ENCODE measurements around the gene OSBPL10. TPM values are rescaled to one million over a fixed set of nuclear protein-coding genes. Genes with fewer than 3 reads are reported as not detected.

OSBPL10 gene
- total RNA-seq, 1 experiment from 2014 or later: 74.7 TPM

GRCh38 chr3:31821118-31821517 lies 159.9 kb downstream of the OSBPL10 start:
- no peaks in the 10 kb centered on the region for H3K4me1 Mint-ChIP-seq (ENCODE audit: low read depth, unreplicated experiment)
- TF ChIP-seq, protein P1, sequence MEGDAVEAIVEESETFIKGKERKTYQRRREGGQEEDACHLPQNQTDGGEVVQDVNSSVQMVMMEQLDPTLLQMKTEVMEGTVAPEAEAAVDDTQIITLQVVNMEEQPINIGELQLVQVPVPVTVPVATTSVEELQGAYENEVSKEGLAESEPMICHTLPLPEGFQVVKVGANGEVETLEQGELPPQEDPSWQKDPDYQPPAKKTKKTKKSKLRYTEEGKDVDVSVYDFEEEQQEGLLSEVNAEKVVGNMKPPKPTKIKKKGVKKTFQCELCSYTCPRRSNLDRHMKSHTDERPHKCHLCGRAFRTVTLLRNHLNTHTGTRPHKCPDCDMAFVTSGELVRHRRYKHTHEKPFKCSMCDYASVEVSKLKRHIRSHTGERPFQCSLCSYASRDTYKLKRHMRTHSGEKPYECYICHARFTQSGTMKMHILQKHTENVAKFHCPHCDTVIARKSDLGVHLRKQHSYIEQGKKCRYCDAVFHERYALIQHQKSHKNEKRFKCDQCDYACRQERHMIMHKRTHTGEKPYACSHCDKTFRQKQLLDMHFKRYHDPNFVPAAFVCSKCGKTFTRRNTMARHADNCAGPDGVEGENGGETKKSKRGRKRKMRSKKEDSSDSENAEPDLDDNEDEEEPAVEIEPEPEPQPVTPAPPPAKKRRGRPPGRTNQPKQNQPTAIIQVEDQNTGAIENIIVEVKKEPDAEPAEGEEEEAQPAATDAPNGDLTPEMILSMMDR (IDR thresholded peaks at IDR 0.05; ENCODE audit: unreplicated experiment): no peak
- no peaks in the 10 kb centered on the region for H3K9me3 Mint-ChIP-seq (ENCODE audit: low read depth, unreplicated experiment)
- BruUV-seq (replicated peaks): no TSS peak
- H3K27me3 Mint-ChIP-seq (ENCODE audit: unreplicated experiment): no peaks in the 10 kb centered on the region
- no peak overlapping the region for H3K4me3 Mint-ChIP-seq (ENCODE audit: low read depth, unreplicated experiment)
- H3K27ac Mint-ChIP-seq (ENCODE audit: unreplicated experiment): no peak overlapping the region
- no peaks in the 10 kb centered on the region for H3K36me3 Mint-ChIP-seq (ENCODE audit: insufficient read depth, unreplicated experiment)
- intact Hi-C loops (cut with micrococcal nuclease; ENCODE audit: unreplicated experiment): no loop called here
- no peak for DNase-seq
- CTCF ChIA-PET: no interaction called here

DNA sequence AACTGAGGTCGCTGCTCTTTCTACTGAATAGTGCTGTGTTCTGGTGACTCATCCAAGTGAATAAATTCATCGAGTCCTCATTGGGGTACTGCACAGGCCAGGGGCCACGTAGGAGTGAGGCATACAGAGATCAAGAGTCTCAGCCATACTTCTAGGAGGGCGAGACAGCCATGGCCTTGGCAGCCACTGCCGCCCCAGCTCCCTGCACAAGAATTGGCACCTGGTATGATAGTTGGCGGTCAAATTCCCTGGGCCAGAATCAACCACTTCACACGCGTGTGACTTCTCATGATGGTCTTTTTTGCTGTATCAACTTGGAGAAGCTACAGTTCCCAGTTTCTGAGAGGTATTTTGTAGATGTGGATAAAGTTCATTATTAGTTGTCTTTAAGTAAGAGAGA lies 161.6 kb downstream of the OSBPL10 start:
- Mint-ChIP-seq H3K27ac (ENCODE audit: unreplicated experiment) (no peak overlapping the region), H3K36me3 (ENCODE audit: insufficient read depth, unreplicated experiment) (no peaks in the 10 kb centered on the region), H3K4me1 (ENCODE audit: low read depth, unreplicated experiment) (no peaks in the 10 kb centered on the region), H3K4me3 (ENCODE audit: low read depth, unreplicated experiment) (no peak overlapping the region), H3K9me3 (ENCODE audit: low read depth, unreplicated experiment) (no peaks in the 10 kb centered on the region), H3K27me3 (ENCODE audit: unreplicated experiment) (no peaks in the 10 kb centered on the region)
- CTCF ChIA-PET: no interaction called here
- BruUV-seq (replicated peaks): no TSS peak
- intact Hi-C loops (cut with micrococcal nuclease; ENCODE audit: unreplicated experiment): no loop called here
- TF ChIP-seq, protein P1 (IDR thresholded peaks at IDR 0.05; ENCODE audit: unreplicated experiment): no peak
- DNase-seq: no peak

GRCh38 chr3:31817411-31817966 lies 163.6 kb downstream of the OSBPL10 start:
- CTCF ChIA-PET: no interaction called here
- TF ChIP-seq, protein P1 (IDR thresholded peaks at IDR 0.05; ENCODE audit: unreplicated experiment): no peak
- no peak overlapping the region for H3K27ac Mint-ChIP-seq (ENCODE audit: unreplicated experiment)
- H3K36me3 Mint-ChIP-seq (ENCODE audit: insufficient read depth, unreplicated experiment): peaks cover 2% of the 10 kb centered on the region
- no peaks in the 10 kb centered on the region for H3K27me3 Mint-ChIP-seq (ENCODE audit: unreplicated experiment)
- intact Hi-C loops (cut with micrococcal nuclease; ENCODE audit: unreplicated experiment): no loop called here
- no peak overlapping the region for H3K4me3 Mint-ChIP-seq (ENCODE audit: low read depth, unreplicated experiment)
- DNase-seq: no peak
- no TSS peak for BruUV-seq (replicated peaks)
- no peaks in the 10 kb centered on the region for H3K9me3 Mint-ChIP-seq (ENCODE audit: low read depth, unreplicated experiment)
- H3K4me1 Mint-ChIP-seq (ENCODE audit: low read depth, unreplicated experiment): no peaks in the 10 kb centered on the region

DNA sequence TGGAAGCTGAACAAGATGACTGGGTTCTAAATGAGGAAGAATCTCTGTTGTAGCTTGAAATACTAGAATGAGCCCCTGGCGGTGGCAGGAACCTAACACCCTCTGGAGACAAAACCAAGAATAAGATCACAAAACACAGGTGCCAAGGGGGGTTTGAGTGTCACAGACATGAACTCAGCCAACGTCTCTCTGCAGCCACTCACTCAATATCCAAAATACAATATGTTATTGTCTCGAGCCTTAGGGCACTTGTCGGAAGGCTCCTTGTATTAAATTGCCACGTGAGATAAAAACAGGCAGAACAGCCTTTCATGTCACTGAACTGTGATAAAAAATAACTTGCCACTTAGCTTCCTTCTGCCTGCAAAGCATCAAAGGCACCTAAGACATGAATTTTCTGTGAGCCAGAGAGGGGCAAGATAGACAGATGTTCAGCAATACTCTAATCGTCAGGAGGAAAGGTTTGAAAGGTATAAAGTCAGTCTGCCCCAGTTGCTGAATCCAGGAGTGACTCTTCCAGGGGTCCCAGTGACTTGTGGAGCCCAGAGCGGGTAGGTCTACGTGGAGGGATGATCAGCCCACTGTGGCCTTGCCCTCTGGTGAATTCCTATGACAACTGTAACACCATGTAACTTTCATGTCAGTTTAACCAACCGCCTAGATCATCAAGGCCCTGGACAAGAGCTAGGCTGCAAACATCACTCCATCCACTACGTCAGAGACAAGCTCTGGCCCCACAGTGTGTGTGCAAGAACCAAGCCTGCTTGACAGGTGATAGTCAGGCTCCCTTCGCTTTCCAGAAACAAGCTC lies 165.2 kb downstream of the OSBPL10 start:
- TF ChIP-seq, protein P1 (IDR thresholded peaks at IDR 0.05; ENCODE audit: unreplicated experiment): no peak
- Mint-ChIP-seq H3K9me3 (ENCODE audit: low read depth, unreplicated experiment) (no peaks in the 10 kb centered on the region), H3K4me1 (ENCODE audit: low read depth, unreplicated experiment) (no peaks in the 10 kb centered on the region), H3K36me3 (ENCODE audit: insufficient read depth, unreplicated experiment) (peaks cover 5% of the 10 kb centered on the region), H3K27me3 (ENCODE audit: unreplicated experiment) (no peaks in the 10 kb centered on the region), H3K4me3 (ENCODE audit: low read depth, unreplicated experiment) (no peak overlapping the region), H3K27ac (ENCODE audit: unreplicated experiment) (no peak overlapping the region)
- BruUV-seq (replicated peaks): no TSS peak
- CTCF ChIA-PET: interaction anchor here (0.6 kb wide), 1 partner anchor 114 kb away, joined by 10 read pairs; no protein-coding TSS in a partner anchor
- DNase-seq: no peak
- intact Hi-C loops (cut with micrococcal nuclease; ENCODE audit: unreplicated experiment): no loop called here
